ENCODE results near the gene ACTMAP. TPM values are rescaled to one million over a fixed set of nuclear protein-coding genes. Genes with fewer than 3 reads are reported as not detected.

Gene ACTMAP
- total RNA-seq, 3 donors from 2014 or later (not counting 1 experiment from before 2014, with no cell fraction given) = 5.9 to 9.6 (median 8.2) TPM

- no peaks in the 10 kb centered on the region for H3K4me1 ChIP-seq (ENCODE audit: control insufficient read depth, insufficient read depth, low read length)
- H3K27ac Mint-ChIP-seq = no peak overlapping the region
- intact Hi-C loops (cut with micrococcal nuclease) = no loop called here
- H3K36me3 ChIP-seq (ENCODE audit: control insufficient read depth, insufficient read depth, low read length) = peaks cover 18% of the 10 kb centered on the region
- WGBS (ENCODE audit: insufficient coverage) = 88% methylated on average over 10 of the region's 10 CpGs
- H3K4me3 Mint-ChIP-seq = no peak overlapping the region
- no peaks in the 10 kb centered on the region for H3K9me3 Mint-ChIP-seq
- H3K4me3 ChIP-seq (ENCODE audit: low read length) = no peak overlapping the region
- no peaks in the 10 kb centered on the region for H3K27me3 Mint-ChIP-seq (ENCODE audit: low read depth in 2 of 2)
- H3K9me3 ChIP-seq (ENCODE audit: control insufficient read depth, insufficient read depth, low read length) = no peaks in the 10 kb centered on the region
- no peaks in the 10 kb centered on the region for H3K27me3 ChIP-seq (ENCODE audit: control insufficient read depth, insufficient read depth, low read length)
- DNase-seq (no peak), ATAC-seq (no peak)
- no peaks in the 10 kb centered on the region for H3K4me1 Mint-ChIP-seq
- TF ChIP-seq CTCF (IDR thresholded peaks at IDR 0.05) = no peak
- no peaks in the 10 kb centered on the region for H3K36me3 Mint-ChIP-seq
- H3K27ac ChIP-seq (ENCODE audit: low read length) = no peak overlapping the region
These were observed 8.5 kb downstream of the ACTMAP start for GRCh38 chr19:40741527-40742390.

- no peaks in the 10 kb centered on the region for H3K9me3 Mint-ChIP-seq
- intact Hi-C loops (cut with micrococcal nuclease) = no loop called here
- no peak overlapping the region for H3K27ac Mint-ChIP-seq
- no peak for DNase-seq
- no peak overlapping the region for H3K4me3 Mint-ChIP-seq
- TF ChIP-seq CTCF (IDR thresholded peaks at IDR 0.05) = no peak
- H3K4me3 ChIP-seq (ENCODE audit: low read length) = no peak overlapping the region
- H3K27me3 Mint-ChIP-seq (ENCODE audit: low read depth in 2 of 2) = no peaks in the 10 kb centered on the region
- WGBS (ENCODE audit: insufficient coverage) = 91% methylated on average over 6 of the region's 6 CpGs
- no peaks in the 10 kb centered on the region for H3K4me1 ChIP-seq (ENCODE audit: control insufficient read depth, insufficient read depth, low read length)
- H3K9me3 ChIP-seq (ENCODE audit: control insufficient read depth, insufficient read depth, low read length) = no peaks in the 10 kb centered on the region
- no peaks in the 10 kb centered on the region for H3K36me3 Mint-ChIP-seq
- H3K36me3 ChIP-seq (ENCODE audit: control insufficient read depth, insufficient read depth, low read length) = peaks cover 19% of the 10 kb centered on the region
- no peaks in the 10 kb centered on the region for H3K4me1 Mint-ChIP-seq
- no peaks in the 10 kb centered on the region for H3K27me3 ChIP-seq (ENCODE audit: control insufficient read depth, insufficient read depth, low read length)
- no peak for ATAC-seq
- no peak overlapping the region for H3K27ac ChIP-seq (ENCODE audit: low read length)
These were observed 9.5 kb downstream of the ACTMAP start for GRCh38 chr19:40740747-40741146.

- Mint-ChIP-seq H3K9me3 (no peaks in the 10 kb centered on the region), H3K4me1 (no peaks in the 10 kb centered on the region), H3K27ac (no peak overlapping the region), H3K27me3 (ENCODE audit: low read depth in 2 of 2) (no peaks in the 10 kb centered on the region), H3K36me3 (no peaks in the 10 kb centered on the region), H3K4me3 (no peak overlapping the region)
- Histone ChIP-seq H3K4me3 (ENCODE audit: low read length) (no peak overlapping the region), H3K27ac (ENCODE audit: low read length) (no peak overlapping the region), H3K27me3 (ENCODE audit: control insufficient read depth, insufficient read depth, low read length) (no peaks in the 10 kb centered on the region), H3K4me1 (ENCODE audit: control insufficient read depth, insufficient read depth, low read length) (no peaks in the 10 kb centered on the region), H3K36me3 (ENCODE audit: control insufficient read depth, insufficient read depth, low read length) (peaks cover 25% of the 10 kb centered on the region), H3K9me3 (ENCODE audit: control insufficient read depth, insufficient read depth, low read length) (no peaks in the 10 kb centered on the region)
- intact Hi-C loops (cut with micrococcal nuclease) = no loop called here
- DNase-seq (no peak), ATAC-seq (no peak)
- WGBS (ENCODE audit: insufficient coverage) = 91% methylated on average over 16 of the region's 16 CpGs
- no peak for TF ChIP-seq CTCF (IDR thresholded peaks at IDR 0.05)
These were observed 10.2 kb downstream of the ACTMAP start for GRCh38 chr19:40739871-40740703.
